DMS 273 (cell line): ENCODE results near the gene HS6ST2.
"Not testable (repeated sequence)": the region's sequence is repeated elsewhere in the genome, so short reads cannot be mapped to it uniquely, and the experiment has no call there.

ENCODE experiments used
- DNase-seq: peaks from one replicate; lab custom pipeline; 2025; ENCODE audit not compliant: unreplicated experiment; lab: John Stamatoyannopoulos, UW

Gene HS6ST2

DNA sequence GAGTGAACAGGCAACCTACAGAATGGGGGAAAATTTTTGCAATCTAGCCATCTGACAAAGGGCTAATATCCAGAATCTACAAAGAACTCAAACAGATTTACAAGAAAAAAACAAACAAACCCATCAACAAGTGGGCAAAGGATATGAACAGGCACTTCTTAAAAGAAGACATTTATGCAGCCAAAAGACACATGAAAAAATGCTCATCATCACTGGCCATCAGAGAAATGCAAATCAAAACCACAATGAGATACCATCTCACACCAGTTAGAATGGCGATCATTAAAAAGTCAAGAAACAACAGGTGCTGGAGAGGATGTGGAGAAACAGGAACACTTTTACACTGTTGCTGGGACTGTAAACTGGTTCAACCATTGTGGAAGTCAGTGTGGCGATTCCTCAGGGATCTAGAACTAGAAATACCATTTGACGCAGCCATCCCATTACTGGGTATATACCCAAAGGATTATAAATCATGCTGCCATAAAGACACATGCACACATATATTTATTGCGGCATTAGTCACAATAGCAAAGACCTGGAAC lies 13.3 kb downstream of the HS6ST2 start:
- DNase-seq, result not testable (repeated sequence)

DNA sequence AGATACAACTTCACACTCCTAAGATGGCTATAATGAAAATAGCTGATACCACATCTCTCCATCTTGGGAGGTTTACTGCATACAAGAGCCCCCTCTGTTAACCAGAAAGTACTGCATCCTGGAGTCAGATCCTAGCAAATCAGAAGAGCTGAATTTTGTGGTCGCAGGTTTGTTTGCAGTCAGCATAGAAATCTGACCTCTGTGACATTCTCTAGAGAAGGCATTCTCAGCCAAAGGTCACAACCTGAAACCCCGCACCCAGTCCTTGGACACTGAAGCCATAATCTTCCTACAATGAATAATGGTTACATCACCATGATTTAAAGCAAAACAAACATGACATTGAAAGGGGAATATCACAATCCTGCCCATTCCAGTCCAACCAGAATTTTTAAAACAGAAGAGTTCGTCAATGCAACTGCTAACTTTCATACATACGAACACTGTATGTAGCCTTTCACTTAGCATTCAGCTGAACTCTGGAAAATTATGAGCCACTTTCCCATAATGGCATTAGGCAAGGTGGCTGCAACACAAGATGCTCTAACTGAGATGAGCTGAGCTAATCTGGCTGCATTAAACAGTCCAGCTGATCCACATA lies 17.6 kb downstream of the HS6ST2 start:
- DNase-seq, result peak; percentile 45

DNA sequence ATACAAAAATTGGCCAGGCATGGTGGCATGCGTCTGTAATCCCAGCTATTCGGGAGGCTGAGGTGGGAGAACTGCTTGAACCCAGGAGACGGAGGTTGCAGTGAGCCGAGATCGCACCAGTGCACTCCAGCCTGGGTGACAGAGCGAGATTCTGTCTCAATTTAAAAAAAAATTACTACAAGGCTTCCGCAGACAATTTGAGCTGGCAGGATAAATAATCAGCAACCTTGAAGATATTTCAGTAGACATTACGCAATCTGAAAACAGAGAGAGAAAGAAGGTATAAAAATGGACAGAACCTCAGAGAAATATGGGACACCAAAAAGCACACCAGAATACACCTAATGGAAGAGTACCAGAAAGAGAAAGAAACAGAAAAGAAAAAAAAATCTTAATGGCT lies 25.3 kb downstream of the HS6ST2 start:
- no peak for DNase-seq

DNA sequence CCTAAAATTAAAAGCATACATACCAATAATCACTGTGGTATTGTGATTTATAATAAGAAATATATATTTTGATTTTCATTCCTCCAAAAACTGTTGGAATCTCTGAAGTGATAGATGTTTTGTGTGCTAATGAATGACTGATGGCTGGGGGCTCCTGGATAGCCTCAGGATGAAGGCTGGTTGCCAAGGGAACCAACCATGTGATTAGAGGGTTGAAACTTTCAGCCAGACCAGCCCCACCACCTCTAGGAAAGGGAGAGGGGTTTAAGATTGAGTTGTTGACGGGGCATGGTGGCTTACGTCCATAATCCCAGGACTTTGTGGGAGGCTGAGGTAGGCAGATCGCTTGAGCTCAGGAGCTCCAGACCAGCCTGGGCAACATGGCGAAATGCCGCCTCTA lies 34.0 kb downstream of the HS6ST2 start:
- DNase-seq, result no peak

DNA sequence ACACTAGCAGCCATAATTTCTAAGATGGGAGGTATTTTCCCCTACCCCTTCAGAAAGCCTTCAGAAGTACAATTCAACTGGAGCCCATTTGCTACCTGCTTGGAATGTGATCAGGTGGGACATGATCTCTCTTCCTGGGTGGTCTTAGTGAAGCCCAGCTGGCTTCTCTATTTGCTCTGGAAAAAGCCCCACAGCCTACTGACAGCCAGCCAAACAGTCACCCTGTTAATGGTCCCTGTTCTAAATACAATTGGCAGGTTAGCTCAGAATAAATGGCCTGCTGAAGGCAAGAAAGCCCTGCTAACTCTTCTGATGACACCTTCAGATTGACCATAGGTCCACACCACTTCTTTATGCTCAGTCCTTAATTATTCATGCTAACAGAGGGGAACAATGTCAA lies 39.9 kb downstream of the HS6ST2 start:
- no peak for DNase-seq

DNA sequence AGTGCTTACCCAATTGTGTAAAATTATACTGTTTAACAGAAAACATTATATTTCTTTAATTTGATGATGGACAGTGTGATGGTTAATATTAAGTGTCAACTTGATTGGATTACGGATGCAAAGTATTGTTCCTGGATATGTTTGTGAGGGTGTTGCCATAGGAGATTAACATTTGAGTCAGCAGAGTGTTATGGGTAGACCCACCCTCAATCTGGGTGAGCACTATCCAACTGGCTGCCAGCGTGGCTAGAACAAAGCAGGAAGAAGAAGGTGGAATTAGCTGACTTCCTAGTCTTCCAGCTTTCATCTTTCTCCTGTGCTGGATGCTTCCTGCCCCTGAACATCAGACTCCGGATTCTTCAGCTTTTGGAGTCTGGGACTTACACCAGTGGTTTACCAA lies 42.1 kb downstream of the HS6ST2 start:
- no peak for DNase-seq

DNA sequence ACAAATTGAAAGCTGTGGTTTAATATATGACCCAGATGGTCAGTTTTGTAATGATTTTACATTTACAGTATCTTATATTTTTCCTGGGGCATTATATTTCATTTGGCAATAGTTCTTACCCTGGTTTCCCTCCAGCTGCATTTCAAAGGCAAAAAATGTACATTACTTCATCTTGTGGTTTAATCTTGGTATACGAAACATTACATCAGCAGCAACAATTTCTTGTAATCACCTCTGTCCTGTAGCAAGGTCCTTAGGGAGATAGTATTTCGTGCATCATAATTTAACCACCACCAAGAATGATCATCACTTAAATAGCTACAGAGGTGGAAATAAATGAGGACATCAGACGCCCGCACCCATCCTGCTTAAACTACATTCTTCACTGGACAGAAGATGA lies 48.8 kb downstream of the HS6ST2 start:
- DNase-seq, result peak; percentile 15

DNA sequence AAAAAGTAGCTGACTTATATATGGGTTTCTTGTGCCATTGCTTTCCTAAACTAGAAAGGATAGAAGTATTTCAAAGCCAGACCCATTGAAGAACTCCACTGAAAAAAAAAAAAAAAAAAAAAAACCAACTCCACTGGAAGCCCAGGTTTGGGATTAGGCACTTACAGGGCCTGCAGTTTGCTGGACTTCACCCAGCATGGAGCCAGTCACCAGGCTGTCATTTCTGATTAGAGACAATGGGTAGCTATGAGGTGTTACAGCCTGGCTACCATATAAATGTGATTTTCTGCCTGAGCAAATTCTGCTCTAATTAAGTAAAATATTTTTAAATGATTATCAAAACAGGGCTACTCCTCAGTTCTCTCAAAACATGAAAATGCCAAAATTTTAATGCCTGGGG lies 49.5 kb downstream of the HS6ST2 start:
- DNase-seq, result no peak

DNA sequence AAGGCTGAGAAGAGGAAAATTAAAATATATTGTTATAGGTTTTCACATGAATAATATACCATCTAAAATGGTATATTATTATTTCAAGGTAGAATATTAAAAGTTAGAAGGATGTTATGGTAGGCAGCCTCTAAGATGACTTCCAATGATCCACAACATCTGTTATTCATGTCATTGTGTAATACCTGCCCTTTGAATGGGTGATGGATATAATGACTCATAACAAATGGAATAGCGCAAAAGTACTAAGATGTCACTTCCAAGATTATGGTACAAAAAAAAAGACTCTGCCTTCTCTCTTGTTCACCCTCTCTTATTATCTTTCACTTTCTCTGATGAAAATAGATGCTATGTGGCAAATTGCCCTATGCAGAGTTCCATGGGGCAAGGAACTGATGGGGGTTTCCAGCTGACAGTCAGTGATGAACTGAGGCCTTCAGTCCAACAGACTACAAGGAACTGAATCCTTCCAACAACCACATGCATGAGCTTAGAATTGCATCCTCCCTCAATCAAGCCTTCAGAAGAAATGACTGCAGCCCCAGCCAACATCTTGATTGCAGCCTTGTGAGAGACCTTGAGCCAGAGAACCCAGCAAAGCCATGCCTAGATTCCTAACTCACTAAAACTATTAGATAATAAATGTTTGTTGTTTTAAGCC lies 57.7 kb downstream of the HS6ST2 start:
- DNase-seq, result no peak

DNA sequence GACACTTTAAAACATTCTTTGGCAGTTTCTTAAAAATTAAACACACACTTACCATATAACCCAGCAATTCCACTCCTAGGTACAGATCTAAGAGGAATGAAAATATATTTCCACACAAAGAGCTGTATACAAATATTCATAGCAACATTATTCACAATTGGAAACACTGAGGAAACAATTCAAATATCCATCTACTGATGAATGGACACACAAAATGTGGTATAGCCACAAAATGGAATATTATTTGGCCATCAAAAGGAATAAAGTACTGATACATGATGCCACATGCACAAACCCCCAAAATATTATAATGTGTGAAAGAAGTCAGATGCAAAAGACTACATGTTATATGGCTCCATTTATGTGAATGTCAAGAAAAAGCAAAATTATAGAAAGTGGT lies 70.9 kb downstream of the HS6ST2 start:
- no peak for DNase-seq

DNA sequence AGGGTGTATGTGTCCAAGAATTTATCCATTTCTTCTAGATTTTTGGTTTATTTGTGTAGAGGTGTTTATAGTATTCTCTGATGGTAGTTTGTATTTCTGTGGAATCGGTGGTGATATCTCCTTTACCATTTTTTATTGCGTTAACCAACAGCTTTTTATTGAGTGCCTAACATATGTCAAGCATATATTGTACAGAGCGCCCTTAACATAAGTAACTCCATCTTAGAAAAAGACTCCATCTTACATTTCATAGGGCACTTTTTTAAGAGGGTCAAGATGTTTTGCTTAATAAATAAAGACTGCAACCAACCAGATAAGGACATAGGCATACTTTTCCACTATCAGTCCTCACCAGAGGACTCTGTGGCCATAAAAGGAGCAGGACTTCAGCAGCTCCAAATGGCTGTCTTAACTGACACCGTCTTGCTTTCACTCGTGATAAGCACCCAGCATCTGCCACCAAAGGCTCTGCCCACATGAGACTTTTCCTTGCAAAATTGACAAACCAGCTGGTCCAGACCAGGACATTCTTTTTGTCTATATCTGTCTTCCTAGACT lies 75.0 kb downstream of the HS6ST2 start:
- DNase-seq, result no peak

DNA sequence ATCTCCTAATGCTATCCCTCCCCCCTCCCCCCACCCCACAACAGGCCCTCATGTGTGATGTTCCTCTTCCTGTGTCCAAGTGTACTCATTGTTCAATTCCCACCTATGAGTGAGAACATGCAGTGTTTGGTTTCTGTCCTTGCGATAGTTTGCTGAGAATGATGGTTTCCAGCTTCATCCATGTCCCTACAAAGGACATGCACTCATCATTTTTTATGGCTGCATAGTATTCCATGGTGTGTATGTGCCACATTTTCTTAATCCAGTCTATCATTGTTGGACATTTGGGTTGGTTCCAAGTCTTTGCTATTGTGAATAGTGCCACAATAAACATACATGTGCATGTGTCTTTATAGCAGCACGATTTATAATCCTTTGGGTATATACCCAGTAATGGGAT lies 77.7 kb downstream of the HS6ST2 start:
- DNase-seq, result not testable (repeated sequence)

DNA sequence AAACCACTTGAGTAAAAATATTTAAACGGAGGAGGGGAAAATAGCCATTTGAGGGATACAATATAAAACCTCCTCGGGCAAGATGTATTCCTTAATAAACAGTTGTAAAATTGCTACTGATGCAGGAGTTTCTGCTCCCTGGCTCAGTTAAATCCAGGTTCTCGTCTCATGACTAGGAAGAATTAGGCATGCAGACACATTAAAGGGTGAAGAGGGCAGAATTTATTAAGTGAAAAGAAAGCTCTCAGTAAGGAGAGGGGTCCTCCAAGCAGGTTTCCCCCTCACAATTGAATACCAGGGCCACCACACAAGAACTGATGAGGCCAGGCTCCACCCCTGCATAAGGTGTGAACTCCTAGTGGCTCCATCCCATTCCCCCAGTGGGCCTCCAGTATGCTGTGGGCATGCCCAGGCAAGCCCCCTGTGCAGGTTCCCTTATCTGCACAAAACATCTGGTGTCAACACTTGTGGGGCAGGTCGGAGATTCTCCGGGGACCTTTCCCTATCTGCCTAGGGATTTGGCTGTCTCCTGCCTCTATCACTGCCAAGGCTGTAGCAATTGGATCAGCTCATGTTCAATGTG lies 80.4 kb downstream of the HS6ST2 start:
- DNase-seq, result peak; percentile 61

DNA sequence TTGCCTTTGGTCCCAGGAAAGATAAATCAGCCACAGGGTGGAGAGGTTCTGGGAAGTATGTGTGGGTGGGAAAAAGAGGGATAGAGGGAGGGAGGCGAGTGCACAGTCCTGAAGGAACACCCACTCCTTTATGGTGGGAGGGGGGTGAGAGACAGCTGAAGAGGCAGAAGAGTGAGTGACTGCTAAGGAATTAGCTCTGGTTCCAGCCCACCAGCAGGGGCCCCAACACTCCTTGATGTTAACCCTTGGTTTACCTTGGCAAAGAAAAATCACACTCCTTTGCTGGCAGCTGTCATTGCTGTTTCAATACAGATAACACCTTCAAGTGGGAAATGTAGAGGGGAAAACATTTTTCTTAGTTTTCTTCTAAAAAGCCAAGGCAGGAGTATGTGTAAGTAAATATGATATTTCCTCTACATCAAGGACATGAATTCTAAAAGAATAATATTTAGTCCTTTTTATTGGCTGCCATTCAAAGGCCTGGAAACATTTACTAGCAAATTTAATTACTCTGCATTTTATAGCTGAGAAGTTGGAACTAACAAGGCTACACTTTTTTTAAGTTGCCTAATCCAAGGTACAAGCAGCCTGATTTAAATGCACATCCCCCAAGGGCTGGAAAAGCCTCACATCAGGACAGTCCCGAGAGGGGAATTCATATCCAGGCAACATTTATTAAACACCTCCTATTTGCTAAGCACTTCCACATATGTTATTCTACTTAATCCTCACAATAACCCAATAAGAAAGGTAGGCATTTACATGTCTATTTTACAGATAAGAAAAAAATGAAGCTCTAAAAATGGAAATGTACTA lies 81.7 kb downstream of the HS6ST2 start:
- DNase-seq, result peak; percentile 28

DNA sequence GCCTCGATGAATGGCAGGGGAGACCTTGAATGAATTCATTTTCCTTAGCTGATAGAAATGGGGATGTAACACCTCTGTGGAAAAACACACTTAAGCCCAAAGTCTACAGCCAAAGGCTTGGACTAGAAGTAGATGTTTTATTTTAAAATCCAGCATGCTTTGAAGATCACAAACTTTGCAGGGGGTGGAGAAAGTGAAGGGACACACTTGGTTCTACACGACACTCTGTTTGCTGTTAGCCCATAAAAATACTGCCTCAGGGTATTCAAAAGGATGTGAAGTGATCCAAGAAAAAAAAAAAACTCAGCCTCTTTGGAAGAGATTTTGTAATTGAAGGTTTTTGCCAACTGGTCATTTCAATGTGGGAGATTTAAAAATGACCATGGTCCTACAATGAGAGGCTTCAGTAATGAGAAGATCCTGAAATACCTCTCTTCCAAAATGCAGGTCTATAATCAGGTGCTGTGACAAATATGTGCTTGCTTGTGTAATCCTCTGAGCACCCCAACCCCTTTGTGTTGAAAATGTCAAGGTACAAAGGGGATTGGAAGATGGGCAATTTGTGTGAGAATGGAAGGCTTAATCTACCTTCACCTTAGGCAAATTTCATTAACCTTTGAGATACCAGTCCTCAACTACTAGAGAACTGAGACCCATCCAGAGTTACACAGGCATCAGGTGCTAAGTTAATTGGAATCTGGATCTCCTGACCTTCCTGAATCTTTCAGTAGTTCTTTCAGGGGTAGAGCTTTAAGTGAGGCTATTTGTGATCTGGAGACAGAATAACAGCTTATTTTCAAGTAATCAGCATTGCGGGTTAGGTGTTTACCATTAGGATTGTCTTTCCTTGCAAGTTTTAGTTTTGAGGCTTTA lies 82.5 kb downstream of the HS6ST2 start:
- DNase-seq, result no peak

DNA sequence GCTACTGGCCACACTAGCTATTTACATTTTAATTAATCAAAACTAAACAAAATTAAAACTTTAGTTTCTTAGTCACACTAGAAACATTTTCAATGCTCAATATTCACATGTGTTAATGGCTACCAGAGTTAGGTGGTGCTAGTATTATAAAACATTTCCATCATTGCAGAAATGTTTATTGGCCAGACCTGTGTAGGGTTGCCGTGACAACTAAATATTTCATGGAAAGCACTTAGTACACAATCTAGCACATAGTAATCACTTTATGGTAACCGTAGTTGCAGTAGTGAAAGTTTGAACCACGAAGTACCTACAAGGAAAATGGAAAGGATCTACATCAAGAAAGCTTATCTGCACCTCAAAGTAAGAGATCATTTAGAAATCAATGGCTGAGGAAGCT lies 95.9 kb downstream of the HS6ST2 start:
- DNase-seq, result no peak

DNA sequence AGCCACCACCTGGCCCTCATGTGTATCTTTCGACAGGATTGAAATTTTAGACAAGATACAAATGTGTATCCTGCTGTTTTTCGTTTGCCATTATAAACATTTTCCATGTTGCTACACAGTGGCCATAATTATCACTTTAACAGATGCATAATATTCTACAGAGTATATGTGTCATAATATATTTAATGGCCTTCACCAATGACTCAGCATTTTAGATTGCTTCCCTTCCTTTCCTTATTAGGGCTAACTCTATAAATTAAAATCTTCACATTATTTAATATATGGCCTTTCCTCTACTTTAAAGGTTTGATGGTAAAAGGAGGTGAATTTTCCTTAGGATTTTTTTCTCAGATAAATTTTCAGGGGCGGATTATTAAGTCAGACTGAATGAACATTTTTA lies 97.4 kb downstream of the HS6ST2 start:
- DNase-seq, result no peak

DNA sequence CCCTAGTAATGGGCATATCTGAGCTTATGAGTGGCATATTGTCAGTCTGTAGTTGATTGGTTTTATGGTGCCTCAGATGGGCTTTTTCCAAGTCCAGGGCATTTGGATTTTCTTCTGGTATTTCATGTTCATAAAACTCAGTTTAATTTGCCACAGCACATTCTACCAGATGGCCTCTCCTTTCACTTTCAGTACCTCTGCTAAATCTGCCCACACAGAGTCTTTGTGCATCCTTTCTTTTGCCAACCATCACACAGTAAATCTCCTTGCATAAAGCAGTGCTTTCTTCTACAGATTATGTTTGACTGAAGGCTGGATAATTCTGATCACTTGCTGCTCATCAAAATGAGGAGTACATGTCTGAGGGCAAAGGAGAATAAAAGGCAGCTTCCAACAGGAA lies 98.2 kb downstream of the HS6ST2 start:
- no peak for DNase-seq

DNA sequence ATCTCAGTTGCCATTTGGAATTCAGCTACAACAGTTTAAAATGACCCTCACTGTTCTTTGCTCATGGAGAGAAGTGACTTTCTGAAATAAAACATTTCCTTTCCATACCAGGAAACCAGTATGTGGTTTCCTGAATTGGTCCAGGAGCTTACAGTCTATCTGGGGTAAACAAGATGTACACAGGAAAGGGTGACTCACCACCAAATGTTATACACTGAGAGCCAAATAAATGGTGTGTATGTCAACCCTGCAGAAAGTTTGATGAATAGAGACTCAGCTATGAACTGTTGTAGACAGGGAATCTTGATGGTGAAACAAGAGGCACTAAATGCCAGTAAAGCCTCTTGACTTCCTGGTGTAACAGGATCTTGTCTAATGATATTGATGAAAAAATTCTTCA lies 100.4 kb downstream of the HS6ST2 start:
- DNase-seq, result no peak

DNA sequence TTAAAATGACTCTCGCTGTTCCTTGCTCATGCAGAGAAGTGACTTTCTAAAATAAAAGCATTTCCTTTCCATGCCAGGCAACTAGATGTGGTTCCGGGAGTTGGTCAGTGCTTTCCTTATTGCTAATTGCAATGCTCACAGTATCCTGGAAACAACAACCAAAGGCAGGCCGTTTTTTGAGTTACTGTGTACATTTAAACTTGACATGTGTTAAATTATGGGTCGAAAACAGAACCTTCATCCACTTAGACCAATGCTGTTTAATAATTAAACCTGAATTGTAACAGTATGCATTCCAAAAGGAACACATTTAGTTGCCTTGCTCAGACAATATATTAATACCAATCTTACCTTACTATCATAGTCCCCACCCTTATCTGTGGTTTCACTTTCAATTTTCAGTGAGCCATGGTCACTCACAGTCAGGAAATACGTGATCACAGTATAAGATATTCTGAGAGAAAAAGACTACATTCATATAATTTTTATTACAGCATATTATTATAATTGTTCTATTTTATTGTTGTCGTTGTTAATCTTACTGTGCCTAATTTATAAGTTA lies 102.6 kb downstream of the HS6ST2 start:
- DNase-seq, result no peak
